ENCODE measurements around the gene BMP8A. TPM values are rescaled to one million over a fixed set of nuclear protein-coding genes. Genes with fewer than 3 reads are reported as not detected.
"Not testable (repeated sequence)": the region's sequence is repeated elsewhere in the genome, so short reads cannot be mapped to it uniquely, and the experiment has no call there.

The BMP8A gene
- total RNA-seq, 1 experiment from 2014 or later, result not detected

- DNase-seq (ENCODE audit: low read depth), result no peak
Observed at GRCh38 chr1:39481289-39481688, 10.1 kb upstream of the BMP8A start.

DNA sequence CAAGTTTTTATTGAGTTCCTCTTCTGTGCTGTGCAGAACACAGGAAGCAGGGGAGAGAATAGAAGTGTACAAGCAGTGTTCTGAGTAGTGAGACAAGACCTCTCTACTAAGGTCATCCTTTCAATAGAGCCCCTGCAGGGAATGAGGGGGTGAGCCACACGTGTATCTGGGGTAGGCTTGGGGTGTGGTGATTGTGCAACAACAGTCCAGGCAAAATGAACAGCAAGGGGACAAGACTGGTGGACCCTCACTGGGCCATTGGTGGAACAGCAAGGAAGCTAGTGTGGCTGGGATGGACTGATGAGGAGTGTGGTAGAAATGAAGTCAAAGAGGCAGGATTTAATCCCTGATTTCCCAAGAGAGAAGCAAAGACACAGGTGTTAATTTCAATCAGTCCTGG, 8.2 kb upstream of the BMP8A start:
- no peak for DNase-seq (ENCODE audit: low read depth)

- DNase-seq (ENCODE audit: low read depth), result no peak
Observed at GRCh38 chr1:39484564-39484963, 6.9 kb upstream of the BMP8A start.

GRCh38 chr1:39485046-39485803, 6.2 kb upstream of the BMP8A start:
- DNase-seq (ENCODE audit: low read depth), result no peak

DNA sequence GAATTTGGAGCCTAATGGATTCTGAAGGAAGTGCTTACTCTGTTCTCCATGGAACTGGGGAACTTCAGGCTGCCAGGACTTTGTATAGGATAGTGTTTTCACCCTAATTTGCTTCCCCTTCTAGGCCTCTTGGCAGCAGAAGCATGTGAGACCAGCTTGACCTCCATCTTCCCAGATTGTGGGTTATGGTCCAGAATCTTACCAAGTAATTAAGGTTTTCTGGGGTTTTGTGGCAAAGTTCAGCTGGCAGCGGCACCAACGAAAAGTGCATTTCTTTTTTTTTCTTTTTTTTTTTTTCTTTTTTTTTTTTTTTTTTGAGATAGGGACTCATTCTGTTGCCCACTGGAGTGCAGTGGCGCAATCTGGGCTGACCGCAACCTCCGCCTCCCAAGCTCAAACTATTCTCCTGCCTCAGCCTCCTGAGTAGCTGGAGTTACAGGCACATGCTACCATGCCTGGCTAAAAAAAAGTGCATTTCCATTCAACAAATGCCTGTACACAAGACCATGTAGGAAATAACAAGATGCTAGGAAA, 3.4 kb upstream of the BMP8A start:
- DNase-seq (ENCODE audit: low read depth), result no peak

DNA sequence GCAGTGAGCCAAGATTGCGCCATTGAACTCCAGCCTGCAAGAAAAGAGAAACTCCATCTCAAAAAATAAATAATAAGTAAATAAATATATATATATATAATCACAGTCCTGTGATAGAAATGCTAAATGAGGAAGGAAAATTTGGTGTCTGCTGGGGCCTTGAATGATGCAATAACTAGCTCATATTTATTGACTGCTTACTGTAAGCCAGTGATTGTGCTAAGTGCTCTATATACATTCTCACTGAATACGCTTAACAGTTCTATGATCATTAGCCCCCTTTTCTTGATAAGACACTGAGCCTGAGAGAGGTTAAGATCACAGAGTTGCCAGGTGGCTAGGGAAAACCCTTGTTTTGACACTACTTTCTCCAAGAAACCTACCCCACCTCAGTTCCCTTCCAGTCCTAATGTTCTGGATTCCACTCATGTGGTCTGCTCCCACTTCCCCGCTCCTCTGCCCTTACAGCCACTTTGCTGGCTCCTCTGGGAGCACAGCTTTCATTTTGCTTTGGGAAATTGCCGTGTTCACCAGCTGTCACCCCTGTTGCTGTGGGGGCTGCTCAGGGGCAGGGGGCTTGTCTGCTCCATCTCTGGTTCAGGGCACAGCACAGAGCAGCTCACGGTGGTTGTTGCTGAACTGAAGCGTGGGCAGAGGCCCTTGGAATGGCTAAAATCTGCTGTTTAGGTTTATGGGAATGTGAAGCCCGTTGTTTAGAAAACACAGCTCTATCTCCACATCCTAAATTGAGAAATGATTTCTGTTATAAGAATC, 2.5 kb upstream of the BMP8A start:
- DNase-seq (ENCODE audit: low read depth), result no peak

- no peak for DNase-seq (ENCODE audit: low read depth)
Observed at GRCh38 chr1:39489567-39490239, 1.7 kb upstream of the BMP8A start.

- DNase-seq (ENCODE audit: low read depth), result no peak
Observed at GRCh38 chr1:39490596-39491145, 765 bp upstream of the BMP8A start.

- not testable (repeated sequence) for DNase-seq (ENCODE audit: low read depth)
Observed at GRCh38 chr1:39492118-39493042, 944 bp downstream of the BMP8A start.

GRCh38 chr1:39493043-39493810, 1.8 kb downstream of the BMP8A start:
- not testable (repeated sequence) for DNase-seq (ENCODE audit: low read depth)

DNA sequence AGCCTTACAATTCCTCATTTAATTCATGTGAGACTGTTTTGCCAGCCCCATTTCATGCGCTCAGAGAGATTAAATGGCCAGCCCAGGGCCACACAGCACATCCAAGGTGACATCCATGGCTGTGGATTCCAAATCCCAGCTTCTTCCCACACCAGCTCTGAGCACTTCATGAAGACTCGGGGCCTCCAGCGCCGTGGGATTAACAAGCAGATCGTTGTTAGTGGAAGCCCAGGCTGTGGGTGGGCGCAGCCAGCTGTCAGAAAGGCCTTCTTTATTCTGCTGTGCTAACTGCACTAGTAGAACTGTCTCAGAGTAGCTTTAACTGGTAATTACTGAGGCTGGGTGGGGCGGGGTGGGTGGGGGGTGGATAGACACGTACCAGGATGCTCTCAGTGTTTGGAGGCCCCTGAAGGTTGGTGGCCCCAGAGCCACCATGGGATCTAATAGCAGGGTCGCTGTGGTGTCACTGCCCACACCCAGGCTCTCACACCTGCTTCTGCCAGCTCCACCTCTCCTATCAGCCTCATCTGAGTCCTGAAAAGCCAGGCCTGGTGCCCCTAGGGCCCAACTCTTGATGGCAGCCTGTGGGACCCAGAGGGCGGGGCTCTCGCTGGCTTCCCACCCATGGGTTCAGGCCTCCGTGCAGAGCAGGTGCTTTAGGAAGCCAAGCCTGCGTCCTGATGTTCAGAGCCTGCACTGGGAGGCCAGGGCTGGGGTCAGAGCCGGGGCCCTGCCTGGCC, 3.4 kb downstream of the BMP8A start:
- DNase-seq (ENCODE audit: low read depth), result no peak

- DNase-seq (ENCODE audit: low read depth), result not testable (repeated sequence)
Observed at GRCh38 chr1:39496520-39496919, 5.1 kb downstream of the BMP8A start.

- DNase-seq (ENCODE audit: low read depth), result no peak
Observed at GRCh38 chr1:39497585-39497984, 6.1 kb downstream of the BMP8A start.

DNA sequence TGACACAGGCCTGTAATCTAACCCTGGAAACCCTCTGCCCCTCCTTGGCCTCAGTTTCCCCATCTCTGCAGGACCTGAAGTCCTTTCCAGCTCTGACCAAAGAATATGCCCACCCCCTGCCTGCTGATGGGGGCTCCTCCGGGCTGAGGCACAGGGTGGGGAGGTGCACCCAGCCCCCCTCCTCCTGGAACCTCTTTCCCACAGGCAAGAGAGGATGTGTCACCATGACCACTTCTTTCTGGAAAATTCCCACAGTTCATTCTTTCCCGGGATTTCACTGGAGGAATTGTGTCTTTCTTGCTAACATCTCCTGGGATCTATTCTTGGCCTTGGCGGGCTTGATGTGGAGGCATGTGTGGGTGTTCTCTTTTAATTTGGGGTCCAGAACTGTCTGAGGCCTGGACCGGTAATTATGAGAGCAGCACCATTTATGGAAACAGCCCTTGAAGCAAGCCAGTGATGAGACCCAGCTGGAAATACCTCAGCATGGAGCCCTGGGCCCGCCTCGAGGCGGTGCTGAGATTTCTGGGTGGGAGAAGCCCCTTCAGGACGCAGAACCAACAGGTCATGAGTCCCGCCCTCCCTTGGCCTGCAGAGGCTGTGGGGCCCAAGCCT, 6.8 kb downstream of the BMP8A start:
- DNase-seq (ENCODE audit: low read depth), result not testable (repeated sequence)

- not testable (repeated sequence) for DNase-seq (ENCODE audit: low read depth)
Observed at GRCh38 chr1:39498821-39499220, 7.4 kb downstream of the BMP8A start.

DNA sequence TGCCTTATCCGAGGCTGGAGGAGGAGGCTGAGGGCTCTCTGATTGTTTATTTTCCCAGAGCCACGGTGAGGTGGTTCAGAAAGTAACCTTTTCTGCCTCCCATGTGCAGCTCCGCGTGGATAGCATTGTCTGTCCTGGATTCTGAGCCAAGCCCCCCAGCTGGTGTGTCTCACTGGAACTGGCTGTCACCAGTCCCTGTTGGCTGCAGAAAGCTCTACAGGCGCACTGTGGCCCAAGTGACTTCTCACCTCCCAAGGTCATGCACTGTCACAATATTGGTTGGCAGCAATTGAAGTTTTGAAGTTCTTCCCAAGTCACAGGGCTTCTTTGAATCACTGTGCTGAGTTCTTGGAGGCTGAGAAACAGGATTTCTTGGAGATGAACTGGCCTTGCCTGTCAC, 8.2 kb downstream of the BMP8A start:
- no peak for DNase-seq (ENCODE audit: low read depth)

DNA sequence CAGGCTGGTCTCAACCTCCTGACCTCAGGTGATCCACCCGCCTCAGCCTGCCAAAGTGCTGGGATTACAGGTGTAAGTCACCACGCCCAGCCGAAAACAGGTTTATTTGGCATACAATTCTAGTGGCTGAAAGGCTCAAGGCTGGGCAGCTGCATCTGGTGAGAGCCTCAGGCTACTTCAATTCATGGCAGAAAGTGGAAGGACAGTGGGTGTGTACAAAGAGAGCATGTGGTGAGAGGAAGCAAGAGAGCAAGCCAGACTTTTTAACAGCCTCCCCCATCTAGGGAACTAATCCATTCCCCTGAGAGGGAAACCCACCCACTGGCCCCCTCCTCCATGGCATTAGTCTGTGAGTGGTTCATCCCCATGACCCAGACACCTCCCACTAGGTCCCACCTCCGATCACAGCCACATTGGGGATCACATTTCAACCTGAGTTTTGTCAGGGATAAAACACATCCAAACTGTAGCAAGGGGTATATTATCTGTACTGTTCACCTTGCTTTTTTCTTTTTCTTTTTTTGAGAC, 9.5 kb downstream of the BMP8A start:
- DNase-seq (ENCODE audit: low read depth), result no peak

- peak; percentile 84 for DNase-seq (ENCODE audit: low read depth)
Observed at GRCh38 chr1:39501666-39502065, 10.2 kb downstream of the BMP8A start.

- DNase-seq (ENCODE audit: low read depth), result not testable (repeated sequence)
Observed at GRCh38 chr1:39504436-39504835, 13.0 kb downstream of the BMP8A start.

Measured in M059J (cell line).